WTC11 (cell line): ENCODE measurements around the gene GPER1.

Experiments used
- IRF1 ChIP-seq: sonication (generic); formaldehyde crosslinking; IDR thresholded peaks from 2 replicates; pipeline ENCODE4 v1.8.0; 2023; ENCODE audit warnings: missing genetic modification reagents
- KAT7 ChIP-seq: sonication (generic); formaldehyde crosslinking; IDR thresholded peaks from 2 replicates; pipeline ENCODE4 v1.8.1; 2023; ENCODE audit warnings: missing genetic modification reagents, mild to moderate bottlenecking, borderline replicate concordance
- MYBL2 ChIP-seq: sonication (generic); formaldehyde crosslinking; IDR thresholded peaks from 2 replicates; pipeline ENCODE4 v1.8.1; 2023; ENCODE audit warnings: mild to moderate bottlenecking, moderate library complexity, missing genetic modification reagents
- SMAD3 ChIP-seq: sonication (generic); formaldehyde crosslinking; IDR thresholded peaks from 2 replicates; pipeline ENCODE4 v1.8.0; 2022; ENCODE audit warnings: missing genetic modification reagents, mild to moderate bottlenecking, borderline replicate concordance
- TCF7 ChIP-seq: sonication (generic); formaldehyde crosslinking; IDR thresholded peaks from 2 replicates; pipeline ENCODE4 v1.8.0; 2022; ENCODE audit warnings: mild to moderate bottlenecking, low read depth, missing genetic modification reagents, moderate library complexity
- ZNF423 ChIP-seq: fragments of 250-450 bp; sonication (Bioruptor Pico); IDR thresholded peaks from 2 replicates; pipeline ENCODE4 v2.1.2; 2022; ENCODE audit warnings: mild to moderate bottlenecking, moderate library complexity
- TF ChIP-seq, protein P1 (sequence below): fragments of 200-600 bp; IDR thresholded peaks from 2 replicates; pipeline ENCODE4 v1.8.0; 2022; ENCODE audit warnings: antibody characterized with exemption
- TF ChIP-seq, protein P2 (sequence below): fragments of 250-450 bp; sonication (Bioruptor Pico); IDR thresholded peaks from 2 replicates; pipeline ENCODE4 v2.1.2; 2022; ENCODE audit warnings: mild to moderate bottlenecking, moderate library complexity
- TF ChIP-seq, protein P3 (sequence below): sonication (generic); formaldehyde crosslinking; IDR thresholded peaks from 2 replicates; pipeline ENCODE4 v1.8.0; 2022; ENCODE audit warnings: mild to moderate bottlenecking, missing genetic modification reagents
- TF ChIP-seq, protein P4 (sequence below): sonication (generic); formaldehyde crosslinking; IDR thresholded peaks from 2 replicates; pipeline ENCODE4 v1.8.1; 2023; ENCODE audit warnings: mild to moderate bottlenecking, missing genetic modification reagents, moderate library complexity

DNA sequence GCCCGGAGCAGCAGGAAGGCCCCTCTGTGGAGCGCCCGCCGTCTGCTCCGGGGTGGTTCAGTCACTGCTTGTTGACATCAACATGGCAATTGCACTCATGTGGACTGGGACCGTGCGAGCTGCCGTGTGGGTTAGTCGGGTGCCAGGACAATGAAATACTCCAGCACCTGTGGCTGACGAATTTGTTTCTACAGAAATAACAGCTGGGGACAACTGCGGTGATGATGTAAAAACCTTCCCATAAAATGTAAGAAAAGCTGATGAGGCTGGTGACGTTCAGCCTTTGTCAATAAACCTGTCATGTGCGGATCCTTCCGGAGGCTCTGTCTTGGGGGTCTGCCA, 5.6 kb downstream of the GPER1 start:
- TF ChIP-seq SMAD3 (CRISPR knock-in tag) (no peak), IRF1 (CRISPR knock-in tag) (no peak), TCF7 (CRISPR knock-in tag) (no peak), ZNF423 (CRISPR knock-in tag) (no peak), MYBL2 (CRISPR knock-in tag) (no peak), KAT7 (CRISPR knock-in tag) (no peak)
- TF ChIP-seq, protein P1, sequence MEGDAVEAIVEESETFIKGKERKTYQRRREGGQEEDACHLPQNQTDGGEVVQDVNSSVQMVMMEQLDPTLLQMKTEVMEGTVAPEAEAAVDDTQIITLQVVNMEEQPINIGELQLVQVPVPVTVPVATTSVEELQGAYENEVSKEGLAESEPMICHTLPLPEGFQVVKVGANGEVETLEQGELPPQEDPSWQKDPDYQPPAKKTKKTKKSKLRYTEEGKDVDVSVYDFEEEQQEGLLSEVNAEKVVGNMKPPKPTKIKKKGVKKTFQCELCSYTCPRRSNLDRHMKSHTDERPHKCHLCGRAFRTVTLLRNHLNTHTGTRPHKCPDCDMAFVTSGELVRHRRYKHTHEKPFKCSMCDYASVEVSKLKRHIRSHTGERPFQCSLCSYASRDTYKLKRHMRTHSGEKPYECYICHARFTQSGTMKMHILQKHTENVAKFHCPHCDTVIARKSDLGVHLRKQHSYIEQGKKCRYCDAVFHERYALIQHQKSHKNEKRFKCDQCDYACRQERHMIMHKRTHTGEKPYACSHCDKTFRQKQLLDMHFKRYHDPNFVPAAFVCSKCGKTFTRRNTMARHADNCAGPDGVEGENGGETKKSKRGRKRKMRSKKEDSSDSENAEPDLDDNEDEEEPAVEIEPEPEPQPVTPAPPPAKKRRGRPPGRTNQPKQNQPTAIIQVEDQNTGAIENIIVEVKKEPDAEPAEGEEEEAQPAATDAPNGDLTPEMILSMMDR = no peak
- TF ChIP-seq, protein P2, sequence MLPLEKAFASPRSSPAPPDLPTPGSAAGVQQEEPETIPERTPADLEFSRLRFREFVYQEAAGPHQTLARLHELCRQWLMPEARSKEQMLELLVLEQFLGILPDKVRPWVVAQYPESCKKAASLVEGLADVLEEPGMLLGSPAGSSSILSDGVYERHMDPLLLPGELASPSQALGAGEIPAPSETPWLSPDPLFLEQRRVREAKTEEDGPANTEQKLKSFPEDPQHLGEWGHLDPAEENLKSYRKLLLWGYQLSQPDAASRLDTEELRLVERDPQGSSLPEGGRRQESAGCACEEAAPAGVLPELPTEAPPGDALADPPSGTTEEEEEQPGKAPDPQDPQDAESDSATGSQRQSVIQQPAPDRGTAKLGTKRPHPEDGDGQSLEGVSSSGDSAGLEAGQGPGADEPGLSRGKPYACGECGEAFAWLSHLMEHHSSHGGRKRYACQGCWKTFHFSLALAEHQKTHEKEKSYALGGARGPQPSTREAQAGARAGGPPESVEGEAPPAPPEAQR (CRISPR knock-in tag) = no peak
- TF ChIP-seq, protein P3, sequence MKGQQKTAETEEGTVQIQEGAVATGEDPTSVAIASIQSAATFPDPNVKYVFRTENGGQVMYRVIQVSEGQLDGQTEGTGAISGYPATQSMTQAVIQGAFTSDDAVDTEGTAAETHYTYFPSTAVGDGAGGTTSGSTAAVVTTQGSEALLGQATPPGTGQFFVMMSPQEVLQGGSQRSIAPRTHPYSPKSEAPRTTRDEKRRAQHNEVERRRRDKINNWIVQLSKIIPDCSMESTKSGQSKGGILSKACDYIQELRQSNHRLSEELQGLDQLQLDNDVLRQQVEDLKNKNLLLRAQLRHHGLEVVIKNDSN (CRISPR knock-in tag) = no peak
- TF ChIP-seq, protein P4, sequence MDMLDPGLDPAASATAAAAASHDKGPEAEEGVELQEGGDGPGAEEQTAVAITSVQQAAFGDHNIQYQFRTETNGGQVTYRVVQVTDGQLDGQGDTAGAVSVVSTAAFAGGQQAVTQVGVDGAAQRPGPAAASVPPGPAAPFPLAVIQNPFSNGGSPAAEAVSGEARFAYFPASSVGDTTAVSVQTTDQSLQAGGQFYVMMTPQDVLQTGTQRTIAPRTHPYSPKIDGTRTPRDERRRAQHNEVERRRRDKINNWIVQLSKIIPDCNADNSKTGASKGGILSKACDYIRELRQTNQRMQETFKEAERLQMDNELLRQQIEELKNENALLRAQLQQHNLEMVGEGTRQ (CRISPR knock-in tag) = no peak
